NCI-H1417 (cell line): ENCODE results near the gene MRPS34.
A peak's percentile ranks its signal among the peaks of the same experiment; 100 is the strongest.

Experiments
- DNase-seq, 3 experiments: peaks; one replicate each; lab custom pipeline; 2025; lab: John Stamatoyannopoulos, UW

MRPS34 gene

DNA sequence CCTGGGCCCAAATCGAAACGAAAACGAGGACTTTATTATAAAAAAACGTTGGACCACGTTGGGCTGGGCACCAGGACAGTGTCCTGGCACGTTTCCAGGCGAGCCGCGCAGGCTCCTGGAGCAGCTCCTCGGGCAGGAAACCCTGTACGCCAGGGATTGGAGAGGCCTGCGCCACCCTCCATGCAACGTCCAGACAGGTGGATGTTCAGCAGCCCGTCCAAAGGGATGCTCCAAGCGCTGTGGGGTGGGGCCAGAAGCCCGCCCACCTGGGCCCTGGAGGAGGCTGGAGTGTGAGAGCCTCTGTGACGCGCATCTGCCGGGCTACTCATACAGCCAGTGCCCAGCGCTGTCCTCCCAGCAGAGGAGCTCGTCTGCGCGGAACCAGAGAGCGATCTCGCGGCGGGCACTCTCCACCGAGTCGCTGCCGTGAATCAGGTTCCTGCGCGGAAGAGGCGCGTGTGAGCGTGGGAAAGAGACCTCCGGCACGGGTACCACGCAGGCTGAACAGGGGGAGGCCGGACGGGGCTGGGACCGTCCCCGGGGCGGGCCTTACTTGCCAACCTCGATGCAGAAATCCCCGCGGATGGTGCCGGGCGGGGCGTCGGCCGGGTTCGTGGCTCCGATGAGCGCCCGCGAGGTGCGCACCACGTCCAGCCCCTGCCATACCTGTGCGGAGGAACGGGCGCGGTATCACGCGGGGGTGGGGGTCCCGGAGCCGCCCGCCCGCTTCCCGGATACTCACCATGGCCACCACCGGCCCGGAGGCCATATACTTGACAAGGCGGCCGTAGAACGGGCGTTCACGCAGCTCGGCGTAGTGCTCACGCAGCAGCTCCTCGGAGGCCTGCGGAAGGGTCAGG, 2.4 kb downstream of the MRPS34 start:
- DNase-seq = peak; percentile 41 to 97 (median 62)

GRCh38 chr16:1769402-1770300, 3.3 kb downstream of the MRPS34 start:
- DNase-seq = no peak

- DNase-seq = no peak
Observed at GRCh38 chr16:1768767-1769401, 4.0 kb downstream of the MRPS34 start.

GRCh38 chr16:1768061-1768766, 4.7 kb downstream of the MRPS34 start:
- DNase-seq = no peak

DNA sequence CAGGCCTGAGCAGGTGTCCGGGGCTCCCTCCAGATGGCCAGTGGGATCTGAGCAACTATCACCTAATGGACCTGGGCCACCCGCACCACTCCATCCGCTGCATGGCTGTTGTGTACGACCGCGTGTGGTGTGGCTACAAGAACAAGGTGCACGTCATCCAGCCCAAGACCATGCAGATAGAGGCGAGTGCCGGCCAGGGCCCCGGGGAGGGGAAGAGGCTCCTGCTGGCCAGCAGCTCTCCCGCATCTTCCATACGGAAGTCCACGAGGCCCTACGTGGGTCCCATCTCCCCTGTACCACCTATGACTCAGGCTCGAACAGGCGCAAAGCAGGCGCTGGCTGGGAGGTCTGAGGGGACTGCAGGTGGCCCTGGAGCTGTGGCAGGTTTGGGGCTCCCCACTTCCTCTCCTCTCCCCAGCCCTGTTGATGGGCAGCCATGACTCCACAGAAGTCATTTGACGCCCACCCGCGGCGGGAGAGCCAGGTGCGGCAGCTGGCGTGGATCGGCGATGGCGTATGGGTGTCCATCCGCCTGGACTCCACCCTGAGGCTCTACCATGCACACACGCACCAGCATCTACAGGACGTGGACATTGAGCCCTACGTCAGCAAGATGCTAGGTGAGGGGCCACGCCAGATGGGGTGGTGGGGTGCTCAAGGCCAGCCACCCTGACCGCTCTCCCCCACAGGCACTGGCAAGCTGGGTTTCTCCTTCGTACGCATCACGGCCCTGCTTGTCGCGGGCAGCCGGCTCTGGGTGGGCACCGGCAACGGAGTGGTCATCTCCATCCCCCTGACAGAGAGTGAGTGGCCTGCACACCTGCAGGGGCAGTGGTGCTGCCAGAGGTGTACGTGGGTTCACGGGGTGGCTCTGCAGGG, 5.6 kb downstream of the MRPS34 start:
- DNase-seq = no peak

DNA sequence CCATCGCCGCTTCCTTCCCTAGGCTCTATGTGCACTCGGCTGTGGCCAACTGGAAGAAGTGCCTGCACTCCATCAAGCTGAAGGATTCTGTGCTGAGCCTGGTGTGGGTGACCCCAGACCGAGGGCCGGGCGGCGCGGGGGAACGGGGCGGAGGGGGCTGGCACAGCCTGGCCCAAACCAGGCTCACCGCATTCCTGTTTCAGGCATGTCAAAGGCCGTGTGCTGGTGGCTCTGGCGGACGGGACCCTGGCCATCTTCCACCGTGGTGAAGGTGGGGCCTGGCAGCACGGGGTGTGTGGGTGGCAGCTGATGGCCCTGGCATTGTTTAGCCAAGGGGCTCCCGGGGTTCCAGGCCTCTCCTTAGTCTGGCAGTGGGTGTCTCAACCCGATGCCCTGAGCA, 6.2 kb downstream of the MRPS34 start:
- DNase-seq = no peak

- DNase-seq = no peak
Observed at GRCh38 chr16:1766231-1766630, 6.7 kb downstream of the MRPS34 start.

GRCh38 chr16:1765826-1766225, 7.1 kb downstream of the MRPS34 start:
- DNase-seq = no peak

- no peak for DNase-seq
Observed at GRCh38 chr16:1764971-1765370, 8.0 kb downstream of the MRPS34 start.

DNA sequence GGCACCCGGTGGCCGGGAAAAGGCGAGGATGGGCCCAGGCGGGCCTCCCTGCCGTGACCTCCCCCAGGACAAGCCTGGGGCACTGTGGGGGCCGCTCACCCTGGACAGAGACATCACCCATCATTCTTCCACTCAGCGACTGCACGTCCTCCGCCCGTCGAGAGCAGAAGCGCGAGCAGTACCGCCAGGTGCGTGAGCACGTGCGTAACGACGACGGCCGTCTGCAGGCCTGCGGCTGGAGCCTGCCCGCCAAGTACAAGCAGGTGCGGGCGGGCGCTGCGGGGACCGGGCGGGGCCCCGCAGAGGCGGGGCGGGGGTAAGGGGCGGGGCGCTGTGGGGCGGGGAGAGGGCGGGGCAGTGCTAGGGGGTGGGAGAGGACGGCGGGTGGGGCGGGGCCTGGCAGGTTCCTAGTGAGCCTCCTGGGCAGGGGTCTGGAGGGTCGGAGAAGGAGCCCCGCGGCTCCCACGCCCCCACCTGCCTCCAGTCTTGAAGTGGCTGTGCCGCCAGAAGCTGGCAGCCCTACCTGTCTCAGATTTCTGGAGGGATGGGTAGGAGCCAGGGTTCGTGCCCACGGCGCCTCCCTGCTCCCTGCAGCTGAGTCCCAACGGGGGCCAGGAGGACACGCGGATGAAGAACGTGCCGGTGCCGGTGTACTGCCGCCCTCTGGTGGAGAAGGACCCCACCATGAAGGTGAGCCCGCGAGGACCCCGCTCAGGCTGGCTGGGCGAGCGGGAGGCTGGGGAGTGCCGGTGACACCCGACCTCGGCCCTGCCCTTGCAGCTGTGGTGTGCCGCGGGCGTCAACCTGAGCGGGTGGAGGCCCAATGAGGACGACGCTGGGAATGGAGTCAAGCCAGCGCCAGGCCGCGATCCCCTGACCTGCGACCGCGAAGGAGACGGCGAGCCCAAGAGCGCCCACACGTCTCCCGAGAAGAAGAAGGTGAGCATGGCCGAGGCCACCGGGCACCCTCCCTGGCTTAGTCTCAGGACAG, 9.1 kb downstream of the MRPS34 start:
- peak in 1 of 3 experiments; percentile 30 for DNase-seq

DNA sequence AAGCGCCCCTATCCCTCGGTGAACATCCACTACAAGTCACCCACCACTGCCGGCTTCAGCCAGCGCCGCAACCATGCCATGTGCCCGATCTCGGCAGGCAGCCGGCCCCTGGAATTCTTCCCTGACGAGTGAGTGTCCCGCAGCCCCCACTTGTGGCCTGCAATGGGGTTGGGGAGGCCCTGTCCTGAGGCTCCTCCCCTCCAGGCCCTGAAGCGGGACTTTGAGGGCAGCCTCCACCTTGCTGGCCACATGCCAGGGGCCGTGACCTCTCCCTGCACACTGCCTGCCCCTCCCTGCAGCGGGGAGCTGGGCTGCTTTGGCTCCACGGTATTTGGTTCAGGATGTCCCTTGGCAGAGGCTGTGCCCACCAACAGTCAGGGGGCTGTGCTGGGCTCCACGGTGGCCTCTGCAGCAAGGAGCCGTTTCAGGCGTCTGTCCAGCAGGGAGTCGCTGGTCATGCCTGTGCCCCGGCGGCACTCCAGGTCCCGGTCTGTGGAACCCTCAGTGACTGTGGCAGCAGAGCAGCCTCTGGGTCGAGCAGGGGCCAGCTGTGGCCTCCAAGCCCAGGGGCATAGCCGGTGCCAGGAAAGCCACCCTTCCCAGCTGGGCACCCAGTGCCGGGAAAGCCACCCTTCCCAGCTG, 9.9 kb downstream of the MRPS34 start:
- DNase-seq = no peak

GRCh38 chr16:1762196-1762878, 10.6 kb downstream of the MRPS34 start:
- no peak for DNase-seq

DNA sequence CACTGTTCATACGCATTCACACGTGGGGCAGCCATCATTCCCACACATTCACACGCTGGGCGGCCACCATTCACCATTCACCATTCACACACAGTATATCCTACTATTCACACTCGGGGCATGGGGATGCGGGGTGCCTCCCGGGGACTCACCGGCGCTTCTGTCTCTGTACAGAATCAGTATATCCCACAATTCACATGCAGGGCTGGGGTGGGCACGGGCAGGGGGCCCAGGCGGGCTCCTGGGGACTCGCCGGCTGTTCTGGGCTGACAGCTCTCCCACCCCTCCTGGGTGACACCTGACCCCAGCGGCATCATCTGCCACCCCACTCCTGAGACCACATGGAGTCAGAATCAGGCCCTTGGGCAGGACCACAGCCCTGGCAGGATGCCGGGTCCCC, 11.2 kb downstream of the MRPS34 start:
- no peak for DNase-seq

- DNase-seq = no peak
Observed at GRCh38 chr16:1760911-1761310, 12.0 kb downstream of the MRPS34 start.

- no peak for DNase-seq
Observed at GRCh38 chr16:1759511-1759910, 13.4 kb downstream of the MRPS34 start.

DNA sequence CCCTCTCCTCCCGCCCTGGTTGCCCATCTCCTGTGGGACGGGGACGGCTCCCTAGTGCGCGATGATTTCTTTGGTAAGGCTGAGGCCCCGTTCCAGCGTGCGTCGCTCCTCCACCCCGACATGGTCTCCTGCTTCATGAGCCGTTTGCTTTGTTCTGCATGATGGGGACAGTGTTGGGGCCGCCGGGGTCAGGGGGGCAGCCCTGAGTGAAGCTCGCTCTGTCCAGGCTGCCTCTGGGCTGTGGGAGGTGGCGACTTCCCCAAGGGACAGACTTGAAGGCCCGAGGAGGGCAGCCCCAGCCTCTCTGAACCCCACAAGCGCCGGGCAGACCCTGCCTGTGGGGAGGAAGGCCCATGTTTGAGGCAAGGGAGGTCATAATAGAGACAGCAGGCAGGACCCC, 14.0 kb downstream of the MRPS34 start:
- no peak for DNase-seq

- DNase-seq = no peak
Observed at GRCh38 chr16:1757714-1758461, 15.0 kb downstream of the MRPS34 start.

DNA sequence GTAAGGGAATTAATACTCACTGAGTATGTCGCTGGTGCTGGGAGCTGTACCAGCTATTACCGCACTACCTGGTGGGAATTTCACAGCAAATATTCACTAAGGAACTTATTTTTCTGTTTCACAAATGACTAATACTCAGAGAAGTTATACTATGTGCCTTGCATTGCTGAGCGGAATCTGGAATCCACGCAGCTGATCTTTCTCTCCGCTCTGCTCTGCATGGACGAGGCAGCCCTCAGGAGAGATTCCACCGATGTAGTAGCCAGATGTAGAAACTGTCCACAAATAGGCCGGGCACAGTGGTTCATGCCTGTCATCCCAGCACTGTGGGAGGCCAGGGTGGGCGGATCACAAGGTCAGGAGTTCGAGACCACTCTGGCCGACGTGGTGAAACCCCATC, 18.7 kb downstream of the MRPS34 start:
- no peak for DNase-seq
